A673 (cell line): Measurements from ENCODE around the gene DOK4.

Experiments
- EZH2 ChIP-seq: fragments of 200-600 bp; sonication (generic); IDR thresholded peaks from 2 replicates; pipeline ENCODE4 v1.6.1; 2017; ENCODE audit warnings: borderline replicate concordance, low read depth, mild to moderate bottlenecking, mixed read lengths, antibody characterized with exemption, low read length; ENCODE audit not compliant: poor library complexity, severe bottlenecking
- TF ChIP-seq, protein P1 (sequence below): fragments of 300-800, 200-600 bp; sonication (generic); conservative IDR thresholded peaks from 2 replicates; pipeline ENCODE4 v1.5.1; 2017; ENCODE audit warnings: low read depth, mild to moderate bottlenecking, antibody characterized with exemption, low read length, moderate library complexity, mixed read lengths

DNA sequence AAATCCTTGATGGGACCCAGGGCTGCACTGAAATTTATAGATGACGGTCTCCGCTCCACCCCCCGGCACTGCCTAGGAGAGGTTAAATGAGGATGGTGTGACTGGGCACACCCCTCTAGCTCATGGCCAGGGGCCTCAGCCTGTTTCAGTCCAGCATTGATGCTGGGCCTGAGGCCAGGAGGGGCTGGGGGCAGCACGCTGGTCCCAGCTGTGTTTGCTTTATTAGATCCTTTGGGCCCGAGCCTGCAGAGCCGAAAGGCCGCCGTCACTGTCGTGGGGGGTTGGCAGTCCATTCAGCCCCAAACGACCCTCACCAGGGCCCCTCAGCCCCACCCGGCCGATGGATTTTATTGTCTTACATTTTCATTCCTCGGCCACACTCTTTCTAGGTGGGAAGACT, 10.8 kb upstream of the DOK4 start:
- TF ChIP-seq, protein P1, sequence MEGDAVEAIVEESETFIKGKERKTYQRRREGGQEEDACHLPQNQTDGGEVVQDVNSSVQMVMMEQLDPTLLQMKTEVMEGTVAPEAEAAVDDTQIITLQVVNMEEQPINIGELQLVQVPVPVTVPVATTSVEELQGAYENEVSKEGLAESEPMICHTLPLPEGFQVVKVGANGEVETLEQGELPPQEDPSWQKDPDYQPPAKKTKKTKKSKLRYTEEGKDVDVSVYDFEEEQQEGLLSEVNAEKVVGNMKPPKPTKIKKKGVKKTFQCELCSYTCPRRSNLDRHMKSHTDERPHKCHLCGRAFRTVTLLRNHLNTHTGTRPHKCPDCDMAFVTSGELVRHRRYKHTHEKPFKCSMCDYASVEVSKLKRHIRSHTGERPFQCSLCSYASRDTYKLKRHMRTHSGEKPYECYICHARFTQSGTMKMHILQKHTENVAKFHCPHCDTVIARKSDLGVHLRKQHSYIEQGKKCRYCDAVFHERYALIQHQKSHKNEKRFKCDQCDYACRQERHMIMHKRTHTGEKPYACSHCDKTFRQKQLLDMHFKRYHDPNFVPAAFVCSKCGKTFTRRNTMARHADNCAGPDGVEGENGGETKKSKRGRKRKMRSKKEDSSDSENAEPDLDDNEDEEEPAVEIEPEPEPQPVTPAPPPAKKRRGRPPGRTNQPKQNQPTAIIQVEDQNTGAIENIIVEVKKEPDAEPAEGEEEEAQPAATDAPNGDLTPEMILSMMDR = no peak
- TF ChIP-seq EZH2 = no peak
